Kasumi-1 (cell line): Measurements from ENCODE around the gene TMEM69.
"Not testable (repeated sequence)": the region's sequence is repeated elsewhere in the genome, so short reads cannot be mapped to it uniquely, and the experiment has no call there.

Experiments
- DNase-seq, 2 experiments: peaks; one replicate each; lab custom pipeline; 2025; lab: John Stamatoyannopoulos, UW

TMEM69 gene

GRCh38 chr1:45739137-45739536, 51.2 kb downstream of the TMEM69 start:
- DNase-seq, result no peak

GRCh38 chr1:45739641-45740156, 51.7 kb downstream of the TMEM69 start:
- not testable (repeated sequence) for DNase-seq
